ENCODE data around the gene SIGLEC11. TPM values are rescaled to one million over a fixed set of nuclear protein-coding genes. Genes with fewer than 3 reads are reported as not detected.

SIGLEC11 gene
- total and polyA plus RNA-seq, 4 donors = 0.49 to 8.9 (median 3.3) TPM

GRCh38 chr19:49921871-49922795, 38.8 kb downstream of the SIGLEC11 start:
- Histone ChIP-seq H3K27me3 (ENCODE audit: control insufficient read depth in 4 of 4, insufficient read depth in 4 of 4, low read length in 3 of 4) (no peaks in the 10 kb centered on the region), H3K36me3 (ENCODE audit: control insufficient read depth in 4 of 4, insufficient read depth in 3 of 4, low read depth in 1 of 4, low read length in 3 of 4) (no peaks in the 10 kb centered on the region), H3K27ac (ENCODE audit: low read depth in 1 of 2, low read length in 2 of 2) (peak overlapping the region; percentile 96), H3K4me1 (ENCODE audit: control insufficient read depth in 4 of 4, insufficient read depth in 4 of 4, low read length in 3 of 4) (peaks cover 10 to 50% (median 32%) of the 10 kb centered on the region in 4 donors), H3K9me3 (ENCODE audit: control insufficient read depth in 4 of 4, low read length in 3 of 4) (no peaks in the 10 kb centered on the region), H3K9ac (ENCODE audit: low read depth in 1 of 2, low read length in 2 of 2) (peak overlapping the region; percentile 77 to 85), H3K4me3 (ENCODE audit: low read depth in 1 of 3, low read length in 3 of 3) (no peak overlapping the region)
- TF ChIP-seq MAX (IDR thresholded peaks at IDR 0.05) (no peak), TAF1 (conservative IDR thresholded peaks at IDR 0.05) (no peak), FOXA2 (IDR thresholded peaks at IDR 0.05) (no peak), HNF4A (conservative IDR thresholded peaks at IDR 0.05) (no peak), EGR1 (IDR thresholded peaks at IDR 0.05; ENCODE audit: low read depth in 2 of 2) (no peak), CTCF (IDR thresholded peaks at IDR 0.05; ENCODE audit: low read depth, low read length, missing input control) (no peak), FOXA1 (IDR thresholded peaks at IDR 0.05) (no peak), RXRA (IDR thresholded peaks at IDR 0.05) (no peak), NR2F2 (IDR thresholded peaks at IDR 0.05) (no peak), ATF3 (IDR thresholded peaks at IDR 0.05) (no peak), REST (IDR thresholded peaks at IDR 0.05) (no peak)
- TF ChIP-seq, protein P1, sequence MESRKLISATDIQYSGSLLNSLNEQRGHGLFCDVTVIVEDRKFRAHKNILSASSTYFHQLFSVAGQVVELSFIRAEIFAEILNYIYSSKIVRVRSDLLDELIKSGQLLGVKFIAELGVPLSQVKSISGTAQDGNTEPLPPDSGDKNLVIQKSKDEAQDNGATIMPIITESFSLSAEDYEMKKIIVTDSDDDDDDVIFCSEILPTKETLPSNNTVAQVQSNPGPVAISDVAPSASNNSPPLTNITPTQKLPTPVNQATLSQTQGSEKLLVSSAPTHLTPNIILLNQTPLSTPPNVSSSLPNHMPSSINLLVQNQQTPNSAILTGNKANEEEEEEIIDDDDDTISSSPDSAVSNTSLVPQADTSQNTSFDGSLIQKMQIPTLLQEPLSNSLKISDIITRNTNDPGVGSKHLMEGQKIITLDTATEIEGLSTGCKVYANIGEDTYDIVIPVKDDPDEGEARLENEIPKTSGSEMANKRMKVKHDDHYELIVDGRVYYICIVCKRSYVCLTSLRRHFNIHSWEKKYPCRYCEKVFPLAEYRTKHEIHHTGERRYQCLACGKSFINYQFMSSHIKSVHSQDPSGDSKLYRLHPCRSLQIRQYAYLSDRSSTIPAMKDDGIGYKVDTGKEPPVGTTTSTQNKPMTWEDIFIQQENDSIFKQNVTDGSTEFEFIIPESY (IDR thresholded peaks at IDR 0.05) = no peak
- DNase-seq (ENCODE audit: low spot score) = no peak
- WGBS = 73% methylated on average over 22 of the region's 22 CpGs

Data from liver (tissue), 9 donors.